ENCODE results near the gene EFNA4. TPM values are rescaled to one million over a fixed set of nuclear protein-coding genes. Genes with fewer than 3 reads are reported as not detected.

The EFNA4 gene
- total and polyA plus RNA-seq, 9 of the 15 experiments (the other 6 are each of a cell fraction or from before 2014, with no cell fraction given), result 0.68 to 7.4 (median 6.1) TPM

DNA sequence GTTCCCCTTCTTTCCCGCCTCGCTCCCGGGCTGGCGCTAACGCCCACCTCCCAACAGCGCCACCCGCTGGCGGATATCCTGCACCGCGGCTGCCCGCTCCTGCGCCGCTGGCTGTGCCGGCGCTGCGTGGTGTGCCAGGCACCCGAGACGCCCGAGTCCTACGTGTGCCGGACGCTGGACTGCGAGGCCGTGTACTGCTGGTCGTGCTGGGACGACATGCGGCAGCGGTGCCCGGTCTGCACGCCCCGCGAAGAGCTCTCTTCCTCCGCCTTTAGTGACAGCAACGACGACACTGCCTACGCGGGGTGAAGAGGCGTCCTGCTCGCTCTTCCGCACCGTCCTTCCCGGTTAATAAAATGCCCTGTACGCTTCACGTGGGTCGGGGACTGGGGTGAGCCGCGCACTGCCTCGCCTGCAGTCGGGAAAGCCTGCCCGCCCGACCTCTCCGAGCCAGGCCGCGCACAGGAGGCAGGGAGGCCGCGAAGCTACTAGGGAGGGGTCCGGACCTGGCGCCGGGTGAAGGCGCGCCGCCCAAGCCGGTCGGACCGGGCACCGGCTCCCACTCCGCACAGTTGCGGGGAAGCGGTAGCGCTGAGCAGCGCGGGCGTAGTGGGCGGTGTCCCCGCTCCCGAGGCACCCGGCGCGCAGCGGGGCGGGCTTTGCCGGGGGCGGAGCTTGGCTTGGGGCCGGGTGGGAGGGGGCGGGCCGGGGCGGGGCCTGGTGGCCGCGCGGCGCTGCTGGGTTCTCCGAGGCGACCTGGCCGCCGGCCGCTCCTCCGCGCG lies 12.8 kb upstream of the EFNA4 start, which contains the start of gene ADAM15 (continued):
- TF ChIP-seq, protein P1, sequence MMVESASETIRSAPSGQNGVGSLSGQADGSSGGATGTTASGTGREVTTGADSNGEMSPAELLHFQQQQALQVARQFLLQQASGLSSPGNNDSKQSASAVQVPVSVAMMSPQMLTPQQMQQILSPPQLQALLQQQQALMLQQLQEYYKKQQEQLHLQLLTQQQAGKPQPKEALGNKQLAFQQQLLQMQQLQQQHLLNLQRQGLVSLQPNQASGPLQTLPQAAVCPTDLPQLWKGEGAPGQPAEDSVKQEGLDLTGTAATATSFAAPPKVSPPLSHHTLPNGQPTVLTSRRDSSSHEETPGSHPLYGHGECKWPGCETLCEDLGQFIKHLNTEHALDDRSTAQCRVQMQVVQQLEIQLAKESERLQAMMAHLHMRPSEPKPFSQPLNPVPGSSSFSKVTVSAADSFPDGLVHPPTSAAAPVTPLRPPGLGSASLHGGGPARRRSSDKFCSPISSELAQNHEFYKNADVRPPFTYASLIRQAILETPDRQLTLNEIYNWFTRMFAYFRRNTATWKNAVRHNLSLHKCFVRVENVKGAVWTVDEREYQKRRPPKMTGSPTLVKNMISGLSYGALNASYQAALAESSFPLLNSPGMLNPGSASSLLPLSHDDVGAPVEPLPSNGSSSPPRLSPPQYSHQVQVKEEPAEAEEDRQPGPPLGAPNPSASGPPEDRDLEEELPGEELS (CRISPR knock-in tag; IDR thresholded peaks at IDR 0.05; ENCODE audit: borderline replicate concordance), result no peak; the same call in 1 of the 2 replicates
- TF ChIP-seq ZNF347 (CRISPR knock-in tag; IDR thresholded peaks at IDR 0.05; ENCODE audit: low read depth) (no peak), KDM1A (IDR thresholded peaks at IDR 0.05) (no peak), EGR1 (conservative IDR thresholded peaks at IDR 0.05) (peak; percentile 84), RBM34 (IDR thresholded peaks at IDR 0.05; ENCODE audit: borderline replicate concordance, insufficient read depth, low read length) (no peak), ILF3 (IDR thresholded peaks at IDR 0.05; ENCODE audit: borderline replicate concordance) (no peak), BMI1 (IDR thresholded peaks at IDR 0.05; ENCODE audit: low read length) (no peak), RBFOX2 (IDR thresholded peaks at IDR 0.05; ENCODE audit: low read depth, low read length) (peak; percentile 83)
- TF ChIP-seq, protein P2, sequence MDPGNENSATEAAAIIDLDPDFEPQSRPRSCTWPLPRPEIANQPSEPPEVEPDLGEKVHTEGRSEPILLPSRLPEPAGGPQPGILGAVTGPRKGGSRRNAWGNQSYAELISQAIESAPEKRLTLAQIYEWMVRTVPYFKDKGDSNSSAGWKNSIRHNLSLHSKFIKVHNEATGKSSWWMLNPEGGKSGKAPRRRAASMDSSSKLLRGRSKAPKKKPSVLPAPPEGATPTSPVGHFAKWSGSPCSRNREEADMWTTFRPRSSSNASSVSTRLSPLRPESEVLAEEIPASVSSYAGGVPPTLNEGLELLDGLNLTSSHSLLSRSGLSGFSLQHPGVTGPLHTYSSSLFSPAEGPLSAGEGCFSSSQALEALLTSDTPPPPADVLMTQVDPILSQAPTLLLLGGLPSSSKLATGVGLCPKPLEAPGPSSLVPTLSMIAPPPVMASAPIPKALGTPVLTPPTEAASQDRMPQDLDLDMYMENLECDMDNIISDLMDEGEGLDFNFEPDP (CRISPR knock-in tag; IDR thresholded peaks at IDR 0.05), result 0 out of 2 replicates have a peak, but pooled peaks have one; percentile 63
- TF ChIP-seq, protein P3, sequence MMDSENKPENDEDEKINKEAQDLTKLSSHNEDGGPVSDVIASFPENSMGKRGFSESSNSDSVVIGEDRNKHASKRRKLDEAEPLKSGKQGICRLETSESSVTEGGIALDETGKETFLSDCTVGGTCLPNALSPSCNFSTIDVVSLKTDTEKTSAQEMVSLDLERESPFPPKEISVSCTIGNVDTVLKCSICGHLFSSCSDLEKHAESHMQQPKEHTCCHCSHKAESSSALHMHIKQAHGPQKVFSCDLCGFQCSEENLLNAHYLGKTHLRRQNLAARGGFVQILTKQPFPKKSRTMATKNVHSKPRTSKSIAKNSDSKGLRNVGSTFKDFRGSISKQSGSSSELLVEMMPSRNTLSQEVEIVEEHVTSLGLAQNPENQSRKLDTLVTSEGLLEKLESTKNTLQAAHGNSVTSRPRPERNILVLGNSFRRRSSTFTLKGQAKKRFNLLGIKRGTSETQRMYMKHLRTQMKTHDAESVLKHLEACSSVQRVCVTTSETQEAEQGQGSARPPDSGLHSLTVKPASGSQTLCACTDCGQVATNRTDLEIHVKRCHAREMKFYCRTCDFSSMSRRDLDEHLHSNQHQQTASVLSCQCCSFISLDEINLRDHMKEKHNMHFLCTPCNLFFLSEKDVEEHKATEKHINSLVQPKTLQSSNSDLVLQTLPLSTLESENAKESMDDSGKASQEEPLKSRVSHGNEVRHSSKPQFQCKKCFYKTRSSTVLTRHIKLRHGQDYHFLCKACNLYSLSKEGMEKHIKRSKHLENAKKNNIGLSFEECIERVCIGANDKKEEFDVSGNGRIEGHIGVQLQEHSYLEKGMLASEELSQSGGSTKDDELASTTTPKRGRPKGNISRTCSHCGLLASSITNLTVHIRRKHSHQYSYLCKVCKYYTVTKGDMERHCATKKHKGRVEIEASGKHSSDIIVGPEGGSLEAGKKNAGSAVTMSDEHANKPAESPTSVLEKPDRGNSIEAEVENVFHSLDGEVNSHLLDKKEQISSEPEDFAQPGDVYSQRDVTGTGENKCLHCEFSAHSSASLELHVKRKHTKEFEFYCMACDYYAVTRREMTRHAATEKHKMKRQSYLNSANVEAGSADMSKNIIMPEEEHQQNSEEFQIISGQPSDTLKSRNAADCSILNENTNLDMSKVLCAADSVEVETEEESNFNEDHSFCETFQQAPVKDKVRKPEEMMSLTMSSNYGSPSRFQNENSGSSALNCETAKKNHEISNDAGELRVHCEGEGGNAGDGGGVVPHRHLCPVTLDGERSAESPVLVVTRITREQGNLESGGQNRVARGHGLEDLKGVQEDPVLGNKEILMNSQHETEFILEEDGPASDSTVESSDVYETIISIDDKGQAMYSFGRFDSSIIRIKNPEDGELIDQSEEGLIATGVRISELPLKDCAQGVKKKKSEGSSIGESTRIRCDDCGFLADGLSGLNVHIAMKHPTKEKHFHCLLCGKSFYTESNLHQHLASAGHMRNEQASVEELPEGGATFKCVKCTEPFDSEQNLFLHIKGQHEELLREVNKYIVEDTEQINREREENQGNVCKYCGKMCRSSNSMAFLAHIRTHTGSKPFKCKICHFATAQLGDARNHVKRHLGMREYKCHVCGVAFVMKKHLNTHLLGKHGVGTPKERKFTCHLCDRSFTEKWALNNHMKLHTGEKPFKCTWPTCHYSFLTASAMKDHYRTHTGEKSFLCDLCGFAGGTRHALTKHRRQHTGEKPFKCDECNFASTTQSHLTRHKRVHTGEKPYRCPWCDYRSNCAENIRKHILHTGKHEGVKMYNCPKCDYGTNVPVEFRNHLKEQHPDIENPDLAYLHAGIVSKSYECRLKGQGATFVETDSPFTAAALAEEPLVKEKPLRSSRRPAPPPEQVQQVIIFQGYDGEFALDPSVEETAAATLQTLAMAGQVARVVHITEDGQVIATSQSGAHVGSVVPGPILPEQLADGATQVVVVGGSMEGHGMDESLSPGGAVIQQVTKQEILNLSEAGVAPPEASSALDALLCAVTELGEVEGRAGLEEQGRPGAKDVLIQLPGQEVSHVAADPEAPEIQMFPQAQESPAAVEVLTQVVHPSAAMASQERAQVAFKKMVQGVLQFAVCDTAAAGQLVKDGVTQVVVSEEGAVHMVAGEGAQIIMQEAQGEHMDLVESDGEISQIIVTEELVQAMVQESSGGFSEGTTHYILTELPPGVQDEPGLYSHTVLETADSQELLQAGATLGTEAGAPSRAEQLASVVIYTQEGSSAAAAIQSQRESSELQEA (IDR thresholded peaks at IDR 0.05; ENCODE audit: low read depth), result no peak
- TF ChIP-seq, protein P4, sequence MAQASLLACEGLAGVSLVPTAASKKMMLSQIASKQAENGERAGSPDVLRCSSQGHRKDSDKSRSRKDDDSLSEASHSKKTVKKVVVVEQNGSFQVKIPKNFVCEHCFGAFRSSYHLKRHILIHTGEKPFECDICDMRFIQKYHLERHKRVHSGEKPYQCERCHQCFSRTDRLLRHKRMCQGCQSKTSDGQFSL (CRISPR knock-in tag; IDR thresholded peaks at IDR 0.05), result 0 out of 2 replicates have a peak, but pooled peaks have one; percentile 60
- TF ChIP-seq, protein P4 (tag; IDR thresholded peaks at IDR 0.05), result no peak

Measured in K562 (cell line).